GM12878 (cell line): ENCODE data around the gene SEMA4G. TPM values are rescaled to one million over a fixed set of nuclear protein-coding genes. Genes with fewer than 3 reads are reported as not detected.
A peak's percentile ranks its signal among the peaks of the same experiment; 100 is the strongest.

ENCODE experiments used
- ATAC-seq: fragments of 200-7000 bp; cut with Tn5 transposase; 3 replicates; pipeline ENCODE4 v1.9.1; 2020; ENCODE audit warnings: mild to moderate bottlenecking, moderate library complexity
- BruUV-seq: library from RNA; stranded (reverse); fragments of 400-500 nt; replicated peaks from 2 replicates; lab custom pipeline; 2021; lab: Mats Ljungman, UMichigan
- CTCF ChIA-PET: fragments of 300-600 bp; sonication (Branson Sonifier 250); formaldehyde crosslinking; extraction: SDS; loops from one replicate; lab custom pipeline; 2021; ENCODE audit warnings: inconsistent platforms; lab: Yijun Ruan, JAX
- POLR2A ChIA-PET: fragments of 350-600 bp; formaldehyde crosslinking; extraction: SDS; loops from one replicate; lab custom pipeline; 2021; ENCODE audit warnings: inconsistent platforms; lab: Charles Lee
- RAD21 ChIA-PET: fragments of 300-600 bp; sonication (Branson Sonifier 250); formaldehyde crosslinking; loops from one replicate; lab custom pipeline; 2023; ENCODE audit warnings: antibody characterized with exemption; ENCODE audit not compliant: unreplicated experiment; lab: Charles Lee
- SMC1A ChIA-PET: fragments of 300-600 bp; sonication (Branson Sonifier 250); formaldehyde crosslinking; loops from one replicate; lab custom pipeline; 2023; ENCODE audit not compliant: unreplicated experiment, uncharacterized antibody; lab: Charles Lee
- DNase-seq: peaks from one replicate; pipeline ENCODE4 v3.0.0-alpha.2; 2011; ENCODE audit warnings: low read depth, low spot score
- FAIRE-seq: peaks from 3 replicates; lab custom pipeline; 2011; peaks lifted over from hg19 to GRCh38; lab: Jason Lieb, UNC
- H2AFZ ChIP-seq: 2 replicates; pipeline ENCODE4 v1.6.0; 2011; ENCODE audit warnings: low read depth, low read length, control low read depth; ENCODE audit not compliant: control insufficient read depth
- H3K27ac ChIP-seq: 2 replicates; pipeline ENCODE4 v1.5.1; 2011; ENCODE audit warnings: control low read depth; ENCODE audit not compliant: control insufficient read depth, insufficient read depth
- H3K27me3 ChIP-seq, 2 experiments: replicated peaks in 1 of 2; 2 replicates each; pipeline versions ENCODE4 v1.6.0 to v1.6.1; 2011; ENCODE audit warnings: low read length in 1 of 2; ENCODE audit not compliant: control insufficient read depth in 2 of 2, insufficient read depth in 2 of 2
- H3K36me3 ChIP-seq, 2 experiments: 2 replicates each; pipeline ENCODE4 v1.5.1; 2011; ENCODE audit warnings: low read length in 1 of 2; ENCODE audit not compliant: control insufficient read depth in 2 of 2, insufficient read depth in 2 of 2
- H3K4me1 ChIP-seq: 2 replicates; pipeline ENCODE4 v1.6.1; 2011; ENCODE audit warnings: mild to moderate bottlenecking, low read length, moderate library complexity, mixed read lengths; ENCODE audit not compliant: control insufficient read depth, insufficient read depth
- H3K4me2 ChIP-seq: 2 replicates; pipeline ENCODE4 v1.6.0; 2011; ENCODE audit warnings: control low read depth; ENCODE audit not compliant: control insufficient read depth, insufficient read depth
- H3K4me3 ChIP-seq: fragments of 200-600 bp; sonication (generic); 2 replicates; pipeline ENCODE4 v1.5.1; 2016
- H3K79me2 ChIP-seq: 2 replicates; pipeline ENCODE4 v1.6.0; 2011; ENCODE audit warnings: low read length; ENCODE audit not compliant: control insufficient read depth, insufficient read depth
- H3K9ac ChIP-seq: 2 replicates; pipeline ENCODE4 v1.8.0; 2011; ENCODE audit warnings: low read length, control low read depth, mixed read lengths; ENCODE audit not compliant: control insufficient read depth, insufficient read depth
- H3K9me3 ChIP-seq: replicated peaks from 3 replicates; pipeline ENCODE4 v1.5.1; 2011; ENCODE audit warnings: mild to moderate bottlenecking, low read length; ENCODE audit not compliant: control insufficient read depth, insufficient read depth
- H4K20me1 ChIP-seq: 2 replicates; pipeline ENCODE4 v1.6.0; 2011; ENCODE audit not compliant: control insufficient read depth, insufficient read depth
- BACH1 ChIP-seq: fragments of 450-650 bp; IDR thresholded peaks from 2 replicates; pipeline ENCODE4 v1.6.1; 2017; ENCODE audit warnings: mild to moderate bottlenecking, borderline replicate concordance
- EP300 ChIP-seq, 2 experiments: fragments of 150-350 bp in 1 of 2; IDR thresholded peaks; 2 replicates each; pipeline ENCODE4 v1.6.1; 2011 to 2012; ENCODE audit warnings: low read depth in 2 of 2, low read length in 2 of 2, borderline replicate concordance in 1 of 2, improper control_type of control experiment in 1 of 2, inconsistent platforms in 1 of 2; ENCODE audit not compliant: control insufficient read depth in 1 of 2
- NR2C1 ChIP-seq: fragments of 450-650 bp; IDR thresholded peaks from 2 replicates; pipeline ENCODE4 v1.6.1; 2017; ENCODE audit warnings: antibody characterized with exemption, mild to moderate bottlenecking, moderate library complexity
- NR2F1 ChIP-seq: fragments of 450-650 bp; conservative IDR thresholded peaks from 2 replicates; pipeline ENCODE4 v1.6.1; 2017; ENCODE audit warnings: mild to moderate bottlenecking
- SREBF1 ChIP-seq: IDR thresholded peaks from 2 replicates; pipeline ENCODE4 v1.6.1; 2012; ENCODE audit warnings: mild to moderate bottlenecking, low read length
- TCF12 ChIP-seq: IDR thresholded peaks from 2 replicates; pipeline ENCODE4 v1.6.1; 2011; ENCODE audit warnings: low read depth, mild to moderate bottlenecking, low read length
- WGBS: methylation state at CpG from one replicate; pipeline ENCODE4 v1.1.6; 2016; ENCODE audit warnings: low lambda C conversion rate; ENCODE audit not compliant: insufficient replicate concordance, insufficient coverage; ENCODE audit errors: missing lambda C conversion rate; 5-methylcytosine and 5-hydroxymethylcytosine counted together
- in situ Hi-C: fragments of 300-500 bp; cut with MboI; formaldehyde crosslinking; loops from 9 replicates; pipeline ENCODE4 v1.14.3; 2018; ENCODE audit warnings: mixed read lengths
- intact Hi-C: fragments of 100-400 bp; cut with micrococcal nuclease; formaldehyde crosslinking; loops from one replicate; pipeline ENCODE4 v1.14.2; 2022; ENCODE audit not compliant: unreplicated experiment
- polyA plus RNA-seq, 11 experiments: library from polyadenylated mRNA; depleted of rRNA in 4 of 11; unstranded in 6 of 11; stranded (reverse) in 5 of 11; fragments of >200 nt; fragmentation: Nextera tagmentation in 4 of 11; fragmentation: Illumina TruSeq in 1 of 11; extraction: Ambion mirVana in 4 of 11; extraction: Trizol in 1 of 11; gene quantifications; 1 replicate in 1 of 11; 2 replicates in 10 of 11; pipeline versions ENCODE4 v1.2.1 to v1.2.3, GENCODE V29; 2011 to 2016; ENCODE audit warnings: inconsistent platforms in 2 of 11, missing spikeins in 2 of 11, low read depth in 1 of 11
- total RNA-seq, 4 experiments: library from RNA; depleted of rRNA in 3 of 4; stranded (reverse); fragments of >200 nt in 3 of 4; fragmentation: Illumina TruSeq in 1 of 4; extraction: Trizol in 1 of 4; gene quantifications; 2 replicates each; pipeline versions ENCODE4 v1.2.1 to v1.2.3, GENCODE V29; 2013 to 2021

SEMA4G gene
- total and polyA plus RNA-seq, 10 of the 15 experiments (the other 5 are each of a cell fraction or from before 2014, with no cell fraction given) = 0.09 to 2.3 (median 0.44) TPM; not detected in 4

DNA sequence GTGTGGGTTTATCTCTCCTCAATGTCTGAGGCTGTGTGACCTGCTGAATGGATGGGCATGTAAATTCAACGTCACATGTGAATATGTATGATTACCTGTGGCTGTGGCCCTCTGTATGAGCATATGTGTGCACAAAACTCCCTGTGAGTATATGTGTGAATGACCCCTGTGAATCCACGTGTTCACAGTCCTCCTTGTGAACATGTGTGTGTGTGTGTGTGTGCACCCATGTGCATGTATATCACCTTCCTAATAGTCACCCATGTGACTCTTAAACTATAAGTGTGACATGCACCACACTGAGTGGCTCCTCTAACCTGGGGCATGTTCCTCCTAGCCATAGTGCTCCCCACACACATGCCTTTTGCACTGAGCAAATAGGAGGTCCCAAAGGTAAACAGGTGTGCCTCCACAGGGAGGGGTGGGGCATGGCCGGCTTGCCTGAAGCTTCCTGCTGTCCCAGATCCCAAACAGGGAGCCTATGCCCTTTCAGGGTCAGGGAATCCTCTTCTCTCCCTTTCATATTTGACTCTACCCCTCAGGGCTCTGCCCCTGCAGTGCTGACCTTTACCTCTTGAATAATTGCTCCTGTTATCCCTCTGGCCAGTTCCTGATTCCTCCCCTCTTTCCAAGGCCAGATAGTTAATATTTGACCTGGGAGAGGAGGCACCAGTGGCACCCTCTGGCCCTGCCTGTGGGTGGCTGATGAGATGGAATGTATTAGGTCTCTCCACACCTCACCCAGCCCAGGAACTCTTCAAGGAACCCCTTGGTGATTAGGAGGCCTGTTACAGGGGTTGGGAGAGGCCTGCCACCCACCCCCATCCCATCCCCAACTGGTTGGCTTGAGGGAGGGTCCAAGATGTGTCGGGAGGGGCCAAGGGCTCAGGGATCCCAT, 1.9 kb downstream of the SEMA4G start (continued):
- TF ChIP-seq EP300 (IDR thresholded peaks at IDR 0.05; ENCODE audit: borderline replicate concordance in 1 of 2, control insufficient read depth in 1 of 2, low read depth in 2 of 2, low read length in 2 of 2) = no peak
- TF ChIP-seq TCF12 = no peak
- no peak for TF ChIP-seq SREBF1

DNA sequence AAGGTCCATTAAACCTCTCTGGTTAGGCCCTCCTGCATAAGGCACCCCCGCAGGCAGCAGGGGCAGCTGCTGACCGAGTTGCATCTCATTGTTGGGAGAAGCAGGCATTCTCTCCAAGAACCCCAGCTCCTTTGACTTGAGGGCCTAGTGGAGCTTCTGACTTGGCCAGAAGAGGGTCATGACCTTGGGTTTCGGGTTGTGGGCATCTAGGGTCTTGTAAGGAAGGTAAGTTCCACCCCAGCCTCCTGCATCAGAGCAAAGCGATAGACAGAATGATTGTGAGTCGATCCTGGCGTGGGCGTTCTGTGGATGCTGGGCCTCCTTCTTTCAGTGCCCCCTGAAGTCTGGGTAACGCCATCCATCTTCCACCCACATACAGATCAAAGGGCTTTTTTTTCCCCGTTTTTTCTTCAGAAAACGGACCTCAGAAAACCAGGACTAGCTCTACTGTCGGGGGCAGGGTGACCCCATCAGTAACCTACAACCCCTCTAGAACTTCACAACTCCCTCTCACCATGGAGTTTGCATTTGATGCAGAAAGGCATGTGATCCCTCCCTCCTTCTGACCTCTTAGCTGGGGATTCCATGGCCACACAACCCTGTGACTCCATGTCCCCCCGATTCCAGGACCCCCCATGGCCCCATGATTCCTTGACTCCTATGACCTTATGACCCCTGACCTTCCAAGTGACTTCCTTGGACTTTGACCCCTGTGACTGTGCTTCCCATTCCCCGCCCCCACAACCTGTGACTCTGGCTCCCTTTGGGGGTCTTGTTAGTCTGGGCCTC, 3.0 kb downstream of the SEMA4G start:
- FAIRE-seq (no peak), ATAC-seq (no peak), DNase-seq (no peak)
- in situ Hi-C loops = no loop called here
- intact Hi-C loops = no loop called here
- Histone ChIP-seq H3K4me3 (no peak overlapping the region), H3K9ac (no peak overlapping the region), H3K4me1 (peaks cover 3% of the 10 kb centered on the region; the same call in 1 of the 2 replicates), H4K20me1 (no peaks in the 10 kb centered on the region), H3K79me2 (no peaks in the 10 kb centered on the region), H2AFZ (no peak overlapping the region), H3K36me3 (no peaks in the 10 kb centered on the region; a peak in 1 of 4 replicates), H3K27me3 (no peaks in the 10 kb centered on the region), H3K9me3 (no peaks in the 10 kb centered on the region), H3K4me2 (no peak overlapping the region), H3K27ac (no peak overlapping the region)
- ChIA-PET SMC1A (no interaction called here), RAD21 (no interaction called here), CTCF (interaction anchor here (0.6 to 1.7 kb wide), 3 partner anchors 9 to 299 kb away, joined by 3 to 5 read pairs (median 3); no protein-coding TSS in a partner anchor), POLR2A (interaction anchor here (0.6 kb wide), 1 partner anchor 13 kb away, joined by 3 read pairs; no protein-coding TSS in a partner anchor)
- 40% methylated on average over 13 of the region's 13 CpGs for WGBS
- no peak for TF ChIP-seq BACH1
- peak; percentile 39 for TF ChIP-seq NR2C1
- peak; percentile 66 for TF ChIP-seq NR2F1
- BruUV-seq = no TSS peak
